ENCODE measurements around the gene GALNTL6. TPM values are rescaled to one million over a fixed set of nuclear protein-coding genes. Genes with fewer than 3 reads are reported as not detected.

Gene GALNTL6
- total and polyA plus RNA-seq, 2 donors (not counting 1 experiment from before 2014, with no cell fraction given), result 0.99 to 1.1 TPM

DNA sequence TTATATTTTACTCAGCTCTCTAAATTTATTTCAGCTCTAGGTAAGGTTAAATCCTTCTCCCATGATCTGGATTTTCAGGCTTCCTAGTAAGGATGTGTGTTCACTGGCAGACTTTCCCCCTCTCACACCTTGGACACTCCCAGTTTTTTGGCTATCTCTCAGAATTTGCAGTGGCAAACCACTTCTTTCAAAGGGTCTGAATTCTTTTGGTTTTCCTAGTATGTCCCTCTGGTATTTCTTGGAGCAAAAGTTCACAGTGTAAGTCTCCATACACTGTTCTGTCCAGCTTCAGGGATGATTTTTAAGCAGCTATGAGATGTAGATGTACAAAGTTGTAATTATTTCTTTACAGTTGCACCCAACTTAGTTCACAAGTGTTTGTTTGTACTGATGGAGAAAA lies 701.6 kb downstream of the GALNTL6 start:
- H3K9me3 ChIP-seq (ENCODE audit: control extremely low read depth in 1 of 3, control insufficient read depth in 2 of 3, insufficient read depth in 1 of 3, low read length in 2 of 3), result peaks cover 0 to 7% (median 0%) of the 10 kb centered on the region in 3 donors
- intact Hi-C loops (cut with micrococcal nuclease), result no loop called here
- no peaks in the 10 kb centered on the region for H3K27me3 ChIP-seq (replicated peaks in 1 of 4; ENCODE audit: control extremely low read depth in 1 of 4, control insufficient read depth in 3 of 4, insufficient read depth in 4 of 4, low read length in 3 of 4)
- no peak overlapping the region for H2AFZ ChIP-seq (ENCODE audit: insufficient read depth, low read depth, low read length, poor library complexity, severe bottlenecking)
- H3K27ac Mint-ChIP-seq, result no peak overlapping the region
- H3K4me3 ChIP-seq (ENCODE audit: control extremely low read depth in 1 of 5, extremely low read depth in 1 of 5, insufficient read depth in 1 of 5, low read depth in 2 of 5, low read length in 4 of 5), result no peak overlapping the region
- H3K4me3 Mint-ChIP-seq, result no peak overlapping the region
- H3K9ac ChIP-seq (ENCODE audit: low read length), result no peak overlapping the region
- no peaks in the 10 kb centered on the region for H3K36me3 ChIP-seq (replicated peaks in 1 of 2; ENCODE audit: control extremely low read depth in 1 of 2, control insufficient read depth in 1 of 2, extremely low read depth in 1 of 2, insufficient read depth in 2 of 2, low read length in 1 of 2)
- no peak overlapping the region for H3K4me2 ChIP-seq (replicated peaks; ENCODE audit: low read depth, low read length, poor library complexity, severe bottlenecking)
- POLR2A ChIA-PET, result no interaction called here
- ATAC-seq (ENCODE audit: low read depth), result no peak
- H3K27me3 Mint-ChIP-seq, result no peaks in the 10 kb centered on the region
- DNase-seq, result no peak
- no peak for TF ChIP-seq EZH2 (IDR thresholded peaks at IDR 0.05; ENCODE audit: borderline replicate concordance, insufficient read depth, low read depth, low read length, poor library complexity, severe bottlenecking)
- TF ChIP-seq, protein P1, sequence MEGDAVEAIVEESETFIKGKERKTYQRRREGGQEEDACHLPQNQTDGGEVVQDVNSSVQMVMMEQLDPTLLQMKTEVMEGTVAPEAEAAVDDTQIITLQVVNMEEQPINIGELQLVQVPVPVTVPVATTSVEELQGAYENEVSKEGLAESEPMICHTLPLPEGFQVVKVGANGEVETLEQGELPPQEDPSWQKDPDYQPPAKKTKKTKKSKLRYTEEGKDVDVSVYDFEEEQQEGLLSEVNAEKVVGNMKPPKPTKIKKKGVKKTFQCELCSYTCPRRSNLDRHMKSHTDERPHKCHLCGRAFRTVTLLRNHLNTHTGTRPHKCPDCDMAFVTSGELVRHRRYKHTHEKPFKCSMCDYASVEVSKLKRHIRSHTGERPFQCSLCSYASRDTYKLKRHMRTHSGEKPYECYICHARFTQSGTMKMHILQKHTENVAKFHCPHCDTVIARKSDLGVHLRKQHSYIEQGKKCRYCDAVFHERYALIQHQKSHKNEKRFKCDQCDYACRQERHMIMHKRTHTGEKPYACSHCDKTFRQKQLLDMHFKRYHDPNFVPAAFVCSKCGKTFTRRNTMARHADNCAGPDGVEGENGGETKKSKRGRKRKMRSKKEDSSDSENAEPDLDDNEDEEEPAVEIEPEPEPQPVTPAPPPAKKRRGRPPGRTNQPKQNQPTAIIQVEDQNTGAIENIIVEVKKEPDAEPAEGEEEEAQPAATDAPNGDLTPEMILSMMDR (IDR thresholded peaks at IDR 0.05), result no peak
- H3K27ac ChIP-seq (ENCODE audit: low read length in 2 of 2), result no peak overlapping the region
- CTCF ChIA-PET, result no interaction called here
- no peaks in the 10 kb centered on the region for H3K79me2 ChIP-seq (ENCODE audit: control insufficient read depth, insufficient read depth, low read length)
- no peaks in the 10 kb centered on the region for H3K4me1 ChIP-seq (ENCODE audit: control insufficient read depth in 2 of 2, insufficient read depth in 2 of 2, low read length in 2 of 2)
- no peaks in the 10 kb centered on the region for H3K4me1 Mint-ChIP-seq
- no peaks in the 10 kb centered on the region for H4K20me1 ChIP-seq (ENCODE audit: control insufficient read depth, insufficient read depth, low read length, poor library complexity, severe bottlenecking)
- peaks cover 2% of the 10 kb centered on the region for H3K9me3 Mint-ChIP-seq (ENCODE audit: insufficient read depth)

DNA sequence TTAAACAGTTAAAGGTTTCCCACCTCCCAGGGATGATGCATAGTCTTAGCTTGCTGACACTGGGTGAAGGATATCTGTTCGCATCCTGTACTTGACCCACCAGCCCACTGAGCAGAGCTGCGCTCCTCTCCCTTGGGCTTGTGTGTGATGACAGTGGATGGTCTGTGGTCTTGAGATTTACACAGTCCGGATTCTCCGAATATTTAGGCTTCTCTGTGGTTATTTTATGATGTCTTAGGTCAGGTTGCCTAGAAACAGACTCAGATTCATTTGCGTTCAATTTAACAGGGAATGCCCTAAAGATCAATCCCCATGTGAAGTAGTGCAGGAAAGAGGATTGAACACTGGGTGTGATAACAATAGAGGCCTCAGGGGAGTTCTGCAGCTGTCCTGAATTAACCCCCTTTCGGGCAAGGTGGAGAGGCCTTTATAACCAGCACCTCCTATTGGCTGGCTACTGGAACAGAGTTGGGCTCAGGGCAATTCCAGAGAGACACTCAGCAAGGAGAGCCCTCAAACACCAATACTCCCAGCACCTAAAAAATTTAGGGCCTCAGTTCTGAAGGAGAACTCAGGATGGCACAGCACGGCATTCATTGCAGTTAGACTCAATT lies 702.2 kb downstream of the GALNTL6 start:
- POLR2A ChIA-PET, result no interaction called here
- CTCF ChIA-PET, result no interaction called here
- no peak overlapping the region for H3K4me2 ChIP-seq (replicated peaks; ENCODE audit: low read depth, low read length, poor library complexity, severe bottlenecking)
- ATAC-seq (ENCODE audit: low read depth) (no peak), DNase-seq (no peak)
- H3K36me3 ChIP-seq (replicated peaks in 1 of 2; ENCODE audit: control extremely low read depth in 1 of 2, control insufficient read depth in 1 of 2, extremely low read depth in 1 of 2, insufficient read depth in 2 of 2, low read length in 1 of 2), result no peaks in the 10 kb centered on the region
- H3K4me1 Mint-ChIP-seq, result no peaks in the 10 kb centered on the region
- H3K9me3 Mint-ChIP-seq (ENCODE audit: insufficient read depth), result peaks cover 2% of the 10 kb centered on the region
- no peak overlapping the region for H3K9ac ChIP-seq (ENCODE audit: low read length)
- H4K20me1 ChIP-seq (ENCODE audit: control insufficient read depth, insufficient read depth, low read length, poor library complexity, severe bottlenecking), result no peaks in the 10 kb centered on the region
- H3K27me3 Mint-ChIP-seq, result no peaks in the 10 kb centered on the region
- peaks cover 0 to 7% (median 0%) of the 10 kb centered on the region in 3 donors for H3K9me3 ChIP-seq (ENCODE audit: control extremely low read depth in 1 of 3, control insufficient read depth in 2 of 3, insufficient read depth in 1 of 3, low read length in 2 of 3)
- no peak overlapping the region for H3K4me3 Mint-ChIP-seq
- intact Hi-C loops (cut with micrococcal nuclease), result no loop called here
- no peak for TF ChIP-seq EZH2 (IDR thresholded peaks at IDR 0.05; ENCODE audit: borderline replicate concordance, insufficient read depth, low read depth, low read length, poor library complexity, severe bottlenecking)
- TF ChIP-seq, protein P1 (IDR thresholded peaks at IDR 0.05), result no peak
- whole genome bisulfite sequencing (ENCODE audit: insufficient coverage), result 95% methylated on average over 7 of the region's 7 CpGs
- H2AFZ ChIP-seq (ENCODE audit: insufficient read depth, low read depth, low read length, poor library complexity, severe bottlenecking), result no peak overlapping the region
- no peak overlapping the region for H3K4me3 ChIP-seq (ENCODE audit: control extremely low read depth in 1 of 5, extremely low read depth in 1 of 5, insufficient read depth in 1 of 5, low read depth in 2 of 5, low read length in 4 of 5)
- no peaks in the 10 kb centered on the region for H3K27me3 ChIP-seq (replicated peaks in 1 of 4; ENCODE audit: control extremely low read depth in 1 of 4, control insufficient read depth in 3 of 4, insufficient read depth in 4 of 4, low read length in 3 of 4)
- H3K27ac ChIP-seq (ENCODE audit: low read length in 2 of 2), result no peak overlapping the region
- H3K79me2 ChIP-seq (ENCODE audit: control insufficient read depth, insufficient read depth, low read length), result no peaks in the 10 kb centered on the region
- no peaks in the 10 kb centered on the region for H3K4me1 ChIP-seq (ENCODE audit: control insufficient read depth in 2 of 2, insufficient read depth in 2 of 2, low read length in 2 of 2)
- no peak overlapping the region for H3K27ac Mint-ChIP-seq
